ENCODE results near the gene SCN1B. TPM values are rescaled to one million over a fixed set of nuclear protein-coding genes. Genes with fewer than 3 reads are reported as not detected.

The SCN1B gene
- polyA plus RNA-seq, 2 of the 4 experiments (the other 2 are of a cell fraction) = 11.0 to 11.3 TPM

GRCh38 chr19:35011737-35012682 lies 18.3 kb upstream of the SCN1B start:
- CTCF ChIA-PET = interaction anchor here (0.6 to 61.4 kb wide), 10 partner anchors 0 to 722 kb away, joined by 3 to 1860 read pairs (median 7); partner anchors contain the start of genes GRAMD1A, SCN1B and ZNF792
- peak; percentile 56 for FAIRE-seq

GRCh38 chr19:35013041-35013819 lies 17.0 kb upstream of the SCN1B start:
- FAIRE-seq = peak; percentile 23
- TF ChIP-seq POLR2A (IDR thresholded peaks at IDR 0.05; ENCODE audit: low read length) = no peak
- TF ChIP-seq KDM1A (IDR thresholded peaks at IDR 0.05; ENCODE audit: low read depth) = no peak
- TF ChIP-seq, protein P1, sequence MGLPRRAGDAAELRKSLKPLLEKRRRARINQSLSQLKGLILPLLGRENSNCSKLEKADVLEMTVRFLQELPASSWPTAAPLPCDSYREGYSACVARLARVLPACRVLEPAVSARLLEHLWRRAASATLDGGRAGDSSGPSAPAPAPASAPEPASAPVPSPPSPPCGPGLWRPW (IDR thresholded peaks at IDR 0.05) = no peak
- 0 out of 3 replicates have a peak, but pooled peaks have one; percentile 36 for TF ChIP-seq BCL3 (IDR thresholded peaks at IDR 0.05)
- no peak for TF ChIP-seq BHLHE40 (IDR thresholded peaks at IDR 0.05; ENCODE audit: low read depth, low read length)
- TF ChIP-seq JUNB (IDR thresholded peaks at IDR 0.05) = no peak
- TF ChIP-seq EP300 (IDR thresholded peaks at IDR 0.05) = no peak
- TF ChIP-seq RARB (CRISPR knock-in tag; IDR thresholded peaks at IDR 0.05) = peak; percentile 60; the same call in 1 of the 2 replicates
- TF ChIP-seq FOXS1 (CRISPR knock-in tag; IDR thresholded peaks at IDR 0.05) = no peak
- TF ChIP-seq, protein P2, sequence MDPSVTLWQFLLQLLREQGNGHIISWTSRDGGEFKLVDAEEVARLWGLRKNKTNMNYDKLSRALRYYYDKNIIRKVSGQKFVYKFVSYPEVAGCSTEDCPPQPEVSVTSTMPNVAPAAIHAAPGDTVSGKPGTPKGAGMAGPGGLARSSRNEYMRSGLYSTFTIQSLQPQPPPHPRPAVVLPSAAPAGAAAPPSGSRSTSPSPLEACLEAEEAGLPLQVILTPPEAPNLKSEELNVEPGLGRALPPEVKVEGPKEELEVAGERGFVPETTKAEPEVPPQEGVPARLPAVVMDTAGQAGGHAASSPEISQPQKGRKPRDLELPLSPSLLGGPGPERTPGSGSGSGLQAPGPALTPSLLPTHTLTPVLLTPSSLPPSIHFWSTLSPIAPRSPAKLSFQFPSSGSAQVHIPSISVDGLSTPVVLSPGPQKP (IDR thresholded peaks at IDR 0.05; ENCODE audit: low read depth, low read length) = no peak
- TF ChIP-seq EHF (CRISPR knock-in tag; IDR thresholded peaks at IDR 0.05) = 0 out of 2 replicates have a peak, but pooled peaks have one; percentile 17
- TF ChIP-seq, protein P3, sequence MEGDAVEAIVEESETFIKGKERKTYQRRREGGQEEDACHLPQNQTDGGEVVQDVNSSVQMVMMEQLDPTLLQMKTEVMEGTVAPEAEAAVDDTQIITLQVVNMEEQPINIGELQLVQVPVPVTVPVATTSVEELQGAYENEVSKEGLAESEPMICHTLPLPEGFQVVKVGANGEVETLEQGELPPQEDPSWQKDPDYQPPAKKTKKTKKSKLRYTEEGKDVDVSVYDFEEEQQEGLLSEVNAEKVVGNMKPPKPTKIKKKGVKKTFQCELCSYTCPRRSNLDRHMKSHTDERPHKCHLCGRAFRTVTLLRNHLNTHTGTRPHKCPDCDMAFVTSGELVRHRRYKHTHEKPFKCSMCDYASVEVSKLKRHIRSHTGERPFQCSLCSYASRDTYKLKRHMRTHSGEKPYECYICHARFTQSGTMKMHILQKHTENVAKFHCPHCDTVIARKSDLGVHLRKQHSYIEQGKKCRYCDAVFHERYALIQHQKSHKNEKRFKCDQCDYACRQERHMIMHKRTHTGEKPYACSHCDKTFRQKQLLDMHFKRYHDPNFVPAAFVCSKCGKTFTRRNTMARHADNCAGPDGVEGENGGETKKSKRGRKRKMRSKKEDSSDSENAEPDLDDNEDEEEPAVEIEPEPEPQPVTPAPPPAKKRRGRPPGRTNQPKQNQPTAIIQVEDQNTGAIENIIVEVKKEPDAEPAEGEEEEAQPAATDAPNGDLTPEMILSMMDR (IDR thresholded peaks at IDR 0.05) = peak; percentile 94
- TF ChIP-seq NPAS2 (CRISPR knock-in tag; IDR thresholded peaks at IDR 0.05; ENCODE audit: borderline replicate concordance) = no peak

More at GRCh38 chr19:35011737-35012682, 18.3 kb upstream of the SCN1B start:
- WGBS (ENCODE audit: missing lambda C conversion rate) = 92% methylated on average over 18 of the region's 18 CpGs
- Histone ChIP-seq H3K4me1 (peaks cover 38% of the 10 kb centered on the region), H3K4me3 (no peak overlapping the region), H3K27ac (peak overlapping the region; percentile 2 to 42; a peak in 4 of 6 replicates), H3K9me3 (no peaks in the 10 kb centered on the region), H3K4me2 (no peak overlapping the region)
- no peak for DNase-seq (ENCODE audit: low read depth in 1 of 2, low spot score in 1 of 2)
- POLR2A ChIA-PET = interaction anchor here (0.6 to 2.1 kb wide), 2 partner anchors 11 to 40 kb away, joined by 6 to 7 read pairs; no protein-coding TSS in a partner anchor
- no peak for TF ChIP-seq HEYL (CRISPR knock-in tag; IDR thresholded peaks at IDR 0.05)
- no peak for TF ChIP-seq CBX8 (IDR thresholded peaks at IDR 0.05)
- TF ChIP-seq, protein P4, sequence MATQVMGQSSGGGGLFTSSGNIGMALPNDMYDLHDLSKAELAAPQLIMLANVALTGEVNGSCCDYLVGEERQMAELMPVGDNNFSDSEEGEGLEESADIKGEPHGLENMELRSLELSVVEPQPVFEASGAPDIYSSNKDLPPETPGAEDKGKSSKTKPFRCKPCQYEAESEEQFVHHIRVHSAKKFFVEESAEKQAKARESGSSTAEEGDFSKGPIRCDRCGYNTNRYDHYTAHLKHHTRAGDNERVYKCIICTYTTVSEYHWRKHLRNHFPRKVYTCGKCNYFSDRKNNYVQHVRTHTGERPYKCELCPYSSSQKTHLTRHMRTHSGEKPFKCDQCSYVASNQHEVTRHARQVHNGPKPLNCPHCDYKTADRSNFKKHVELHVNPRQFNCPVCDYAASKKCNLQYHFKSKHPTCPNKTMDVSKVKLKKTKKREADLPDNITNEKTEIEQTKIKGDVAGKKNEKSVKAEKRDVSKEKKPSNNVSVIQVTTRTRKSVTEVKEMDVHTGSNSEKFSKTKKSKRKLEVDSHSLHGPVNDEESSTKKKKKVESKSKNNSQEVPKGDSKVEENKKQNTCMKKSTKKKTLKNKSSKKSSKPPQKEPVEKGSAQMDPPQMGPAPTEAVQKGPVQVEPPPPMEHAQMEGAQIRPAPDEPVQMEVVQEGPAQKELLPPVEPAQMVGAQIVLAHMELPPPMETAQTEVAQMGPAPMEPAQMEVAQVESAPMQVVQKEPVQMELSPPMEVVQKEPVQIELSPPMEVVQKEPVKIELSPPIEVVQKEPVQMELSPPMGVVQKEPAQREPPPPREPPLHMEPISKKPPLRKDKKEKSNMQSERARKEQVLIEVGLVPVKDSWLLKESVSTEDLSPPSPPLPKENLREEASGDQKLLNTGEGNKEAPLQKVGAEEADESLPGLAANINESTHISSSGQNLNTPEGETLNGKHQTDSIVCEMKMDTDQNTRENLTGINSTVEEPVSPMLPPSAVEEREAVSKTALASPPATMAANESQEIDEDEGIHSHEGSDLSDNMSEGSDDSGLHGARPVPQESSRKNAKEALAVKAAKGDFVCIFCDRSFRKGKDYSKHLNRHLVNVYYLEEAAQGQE (IDR thresholded peaks at IDR 0.05) = no peak
- no peak for TF ChIP-seq MAFK (IDR thresholded peaks at IDR 0.05; ENCODE audit: partially characterized antibody)
- no peak for TF ChIP-seq CHD4 (IDR thresholded peaks at IDR 0.05; ENCODE audit: borderline replicate concordance)
- TF ChIP-seq ZC3H11A (IDR thresholded peaks at IDR 0.05) = no peak
- TF ChIP-seq, protein P5, sequence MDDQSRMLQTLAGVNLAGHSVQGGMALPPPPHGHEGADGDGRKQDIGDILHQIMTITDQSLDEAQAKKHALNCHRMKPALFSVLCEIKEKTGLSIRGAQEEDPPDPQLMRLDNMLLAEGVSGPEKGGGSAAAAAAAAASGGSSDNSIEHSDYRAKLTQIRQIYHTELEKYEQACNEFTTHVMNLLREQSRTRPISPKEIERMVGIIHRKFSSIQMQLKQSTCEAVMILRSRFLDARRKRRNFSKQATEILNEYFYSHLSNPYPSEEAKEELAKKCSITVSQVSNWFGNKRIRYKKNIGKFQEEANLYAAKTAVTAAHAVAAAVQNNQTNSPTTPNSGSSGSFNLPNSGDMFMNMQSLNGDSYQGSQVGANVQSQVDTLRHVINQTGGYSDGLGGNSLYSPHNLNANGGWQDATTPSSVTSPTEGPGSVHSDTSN (IDR thresholded peaks at IDR 0.05) = no peak
- no peak for TF ChIP-seq HOXB5 (CRISPR knock-in tag; IDR thresholded peaks at IDR 0.05)
- no peak for TF ChIP-seq SMC3 (IDR thresholded peaks at IDR 0.05)
- TF ChIP-seq JUNB (IDR thresholded peaks at IDR 0.05) = no peak
- TF ChIP-seq ZSCAN20 (CRISPR knock-in tag; IDR thresholded peaks at IDR 0.05) = no peak
- TF ChIP-seq PHF8 (IDR thresholded peaks at IDR 0.05; ENCODE audit: borderline replicate concordance, low read depth) = no peak
- TF ChIP-seq CBX2 (IDR thresholded peaks at IDR 0.05; ENCODE audit: borderline replicate concordance, low read depth) = no peak
- ATAC-seq = no peak

More at GRCh38 chr19:35013041-35013819, 17.0 kb upstream of the SCN1B start:
- 74% methylated on average over 32 of the region's 32 CpGs for WGBS (ENCODE audit: missing lambda C conversion rate)
- no peak overlapping the region for H3K4me2 ChIP-seq
- peak; percentile 43 to 70 for ATAC-seq
- peak overlapping the region; percentile 2 to 42; a peak in 3 of 6 replicates for H3K27ac ChIP-seq
- H3K9me3 ChIP-seq = no peaks in the 10 kb centered on the region
- CTCF ChIA-PET = interaction anchor here (0.6 to 61.4 kb wide), 19 partner anchors 1 to 375 kb away, joined by 3 to 1860 read pairs (median 4); partner anchors contain the start of genes GRAMD1A, LGI4, SCN1B and ZNF792
- peaks cover 26% of the 10 kb centered on the region for H3K4me1 ChIP-seq
- DNase-seq (ENCODE audit: low read depth in 1 of 2, low spot score in 1 of 2) = peak; percentile 82 to 86
- no peak overlapping the region for H3K4me3 ChIP-seq
- POLR2A ChIA-PET = interaction anchor here (0.9 to 2.1 kb wide), 4 partner anchors 12 to 14 kb away, joined by 3 to 7 read pairs (median 6); partner anchors contain the start of gene GRAMD1A
